HCT116 (cell line): ENCODE results near the gene STK25. TPM values are rescaled to one million over a fixed set of nuclear protein-coding genes. Genes with fewer than 3 reads are reported as not detected.

Source experiments
- ATAC-seq: fragments of 200-7000 bp; cut with Tn5 transposase; 2 replicates; pipeline ENCODE4 v1.9.1; 2020; ENCODE audit warnings: mild to moderate bottlenecking, moderate library complexity
- BruUV-seq: library from RNA; stranded (reverse); fragments of 400-500 nt; replicated peaks from 2 replicates; lab custom pipeline; 2021; lab: Mats Ljungman, UMichigan
- CTCF ChIA-PET: fragments of 300-600 bp; sonication (Branson Sonifier 250); formaldehyde crosslinking; loops from one replicate; lab custom pipeline; 2021; ENCODE audit warnings: antibody characterized with exemption; lab: Charles Lee
- POLR2A ChIA-PET: fragments of 300-600, 350-600 bp; sonication (Branson Sonifier 250); formaldehyde crosslinking; loops from one replicate; lab custom pipeline; 2021; ENCODE audit warnings: antibody characterized with exemption; lab: Charles Lee
- RAD21 ChIA-PET, 2 experiments: fragments of 300-600 bp; sonication (Branson Sonifier 250); formaldehyde crosslinking; loops; one replicate each; lab custom pipeline; 2023; ENCODE audit warnings: low total read pairs in 2 of 2; ENCODE audit not compliant: uncharacterized antibody in 2 of 2, unreplicated experiment in 2 of 2, low non-redundant PET in 1 of 2; lab: Charles Lee
- DNase-seq: peaks from one replicate; pipeline ENCODE4 v3.0.0-alpha.2; 2010; ENCODE audit warnings: low read depth, low spot score
- H2AFZ ChIP-seq: fragments of 200-600 bp; shearing (Covaris generic), sonication (generic); 2 replicates; pipeline ENCODE4 v1.6.1; 2017; ENCODE audit warnings: low read depth, mixed run types, mixed read lengths, antibody characterized with exemption, low read length; ENCODE audit not compliant: poor library complexity, severe bottlenecking
- H3K27ac ChIP-seq: 2 replicates; pipeline ENCODE4 v1.5.1; 2012; ENCODE audit warnings: low read depth, low read length
- H3K27me3 ChIP-seq: fragments of 200-600 bp; sonication (generic); 2 replicates; pipeline ENCODE4 v1.6.1; 2016; ENCODE audit warnings: mixed run types, low read length, mixed read lengths; ENCODE audit not compliant: insufficient read depth
- H3K36me3 ChIP-seq, 2 experiments: fragments of 200-500 bp in 1 of 2; fragments of 200-600 bp in 1 of 2; sonication (Bioruptor generic) in 1 of 2; sonication (generic) in 1 of 2; 2 replicates each; pipeline versions ENCODE4 v1.5.1 to v1.6.1; 2014 to 2016; ENCODE audit warnings: low read length in 2 of 2, inconsistent platforms in 1 of 2, mixed read lengths in 1 of 2, mixed run types in 1 of 2; ENCODE audit not compliant: insufficient read depth in 2 of 2, control insufficient read depth in 1 of 2
- H3K4me1 ChIP-seq, 2 experiments: fragments of 200-600 bp in 1 of 2; sonication (generic) in 1 of 2; 2 replicates each; pipeline versions ENCODE4 v1.5.1 to v1.6.1; 2012 to 2017; ENCODE audit warnings: low read length in 2 of 2, inconsistent platforms in 1 of 2, mild to moderate bottlenecking in 1 of 2, mixed read lengths in 1 of 2, mixed run types in 1 of 2, moderate library complexity in 1 of 2; ENCODE audit not compliant: insufficient read depth in 2 of 2, control insufficient read depth in 1 of 2
- H3K4me2 ChIP-seq: fragments of 200-600 bp; sonication (generic); 2 replicates; pipeline ENCODE4 v1.6.1; 2017; ENCODE audit warnings: mixed run types, low read length, mixed read lengths
- H3K4me3 ChIP-seq, 2 experiments: fragments of 200-600 bp in 1 of 2; sonication (generic) in 1 of 2; replicated peaks in 1 of 2; 2 replicates each; pipeline ENCODE4 v1.5.1; 2011 to 2016; ENCODE audit warnings: low read length in 2 of 2, control low read depth in 1 of 2, low read depth in 1 of 2, mild to moderate bottlenecking in 1 of 2, mixed read lengths in 1 of 2, mixed run types in 1 of 2
- H3K79me2 ChIP-seq: fragments of 200-600 bp; sonication (generic); 2 replicates; pipeline ENCODE4 v1.6.1; 2017; ENCODE audit warnings: mild to moderate bottlenecking, mixed run types, low read length, moderate library complexity, mixed read lengths; ENCODE audit not compliant: insufficient read depth
- H3K9ac ChIP-seq: fragments of 200-600 bp; sonication (generic); 2 replicates; pipeline ENCODE4 v1.6.1; 2016; ENCODE audit warnings: low read length, mixed read lengths
- H3K9me2 ChIP-seq: fragments of 200-600 bp; sonication (generic), shearing (Covaris generic); 2 replicates; pipeline ENCODE4 v1.6.1; 2017; ENCODE audit warnings: mixed run types, mild to moderate bottlenecking, moderate library complexity; ENCODE audit not compliant: insufficient read depth
- H3K9me3 ChIP-seq, 2 experiments: fragments of 200-500 bp in 1 of 2; fragments of 200-600 bp in 1 of 2; sonication (Bioruptor generic) in 1 of 2; sonication (generic) in 1 of 2; 2 replicates each; pipeline ENCODE4 v1.6.1; 2014 to 2017; ENCODE audit warnings: low read length in 2 of 2, mixed read lengths in 2 of 2, inconsistent platforms in 1 of 2, low read depth in 1 of 2, mild to moderate bottlenecking in 1 of 2, mixed run types in 1 of 2, moderate library complexity in 1 of 2; ENCODE audit not compliant: control insufficient read depth in 1 of 2, insufficient read depth in 1 of 2
- H4K20me1 ChIP-seq: fragments of 200-600 bp; sonication (generic), shearing (Covaris generic); 2 replicates; pipeline ENCODE4 v1.6.1; 2017; ENCODE audit warnings: mixed run types, mild to moderate bottlenecking, moderate library complexity; ENCODE audit not compliant: insufficient read depth
- ATF3 ChIP-seq: IDR thresholded peaks from 2 replicates; pipeline ENCODE4 v1.6.1; 2012
- CBX3 ChIP-seq: IDR thresholded peaks from 2 replicates; pipeline ENCODE4 v1.6.1; 2012; ENCODE audit warnings: low read depth
- CEBPB ChIP-seq: IDR thresholded peaks from 2 replicates; pipeline ENCODE4 v1.6.1; 2012; ENCODE audit warnings: low read depth
- EGR1 ChIP-seq: IDR thresholded peaks from 2 replicates; pipeline ENCODE4 v1.6.1; 2012; ENCODE audit warnings: low read depth
- ELF1 ChIP-seq: IDR thresholded peaks from 2 replicates; pipeline ENCODE4 v1.6.1; 2012; ENCODE audit warnings: low read depth, borderline replicate concordance
- EZH2 ChIP-seq: fragments of 200-600 bp; sonication (generic); IDR thresholded peaks from 2 replicates; pipeline ENCODE4 v1.6.1; 2017; ENCODE audit warnings: antibody characterized with exemption, mixed run types
- EZH2phosphoT487 ChIP-seq: fragments of 200-600 bp; IDR thresholded peaks from 2 replicates; pipeline ENCODE4 v1.6.1; 2018; ENCODE audit warnings: antibody characterized with exemption, borderline replicate concordance
- POLR2A ChIP-seq: IDR thresholded peaks from 2 replicates; pipeline ENCODE4 v1.7.0; 2011; ENCODE audit warnings: borderline replicate concordance; ENCODE audit not compliant: insufficient read depth, insufficient read length; ENCODE audit errors: extremely low read depth
- RAD21 ChIP-seq: IDR thresholded peaks from 2 replicates; pipeline ENCODE4 v1.6.1; 2012; ENCODE audit warnings: low read depth, mild to moderate bottlenecking
- REST ChIP-seq: IDR thresholded peaks from 2 replicates; pipeline ENCODE4 v1.6.1; 2012; ENCODE audit warnings: low read depth
- SIN3A ChIP-seq: IDR thresholded peaks from 2 replicates; pipeline ENCODE4 v1.6.1; 2012; ENCODE audit warnings: low read depth
- SP1 ChIP-seq: IDR thresholded peaks from 2 replicates; pipeline ENCODE4 v1.6.1; 2012; ENCODE audit warnings: low read depth
- TCF7L2 ChIP-seq: IDR thresholded peaks from 2 replicates; pipeline ENCODE4 v1.7.0; 2011; ENCODE audit warnings: borderline replicate concordance, inconsistent platforms; ENCODE audit not compliant: insufficient read depth, insufficient read length; ENCODE audit errors: extremely low read depth
- YY1 ChIP-seq: IDR thresholded peaks from 2 replicates; pipeline ENCODE4 v1.6.1; 2011; ENCODE audit warnings: low read length, low read depth, moderate library complexity, mild to moderate bottlenecking; ENCODE audit not compliant: insufficient replicate concordance; ENCODE audit errors: extremely low read depth
- ZFX ChIP-seq: fragments of 450-650 bp; IDR thresholded peaks from 2 replicates; pipeline ENCODE4 v1.6.1; 2017
- ZNF274 ChIP-seq: fragments of 200-500 bp; sonication (Bioruptor generic); IDR thresholded peaks from 2 replicates; pipeline ENCODE4 v1.6.1; 2014; ENCODE audit warnings: mild to moderate bottlenecking, low read depth, low read length, inconsistent platforms
- intact Hi-C: fragments of 100-400 bp; cut with micrococcal nuclease; formaldehyde crosslinking; loops from 2 replicates; pipeline ENCODE4 v1.10.0; 2022
- total RNA-seq: library from RNA; stranded (reverse); gene quantifications from one replicate; pipeline ENCODE4 v1.2.1, GENCODE V29; 2021; ENCODE audit not compliant: unreplicated experiment

The STK25 gene
- total RNA-seq, 1 experiment from 2014 or later: 160 TPM

- no peaks in the 10 kb centered on the region for H4K20me1 ChIP-seq
- H3K4me1 ChIP-seq: peaks cover 0 to 7% of the 10 kb centered on the region in 2 experiments; a peak in 2 of 4 replicates
- no TSS peak for BruUV-seq
- H3K4me2 ChIP-seq: no peak overlapping the region
- ATAC-seq (no peak), DNase-seq (no peak)
- ChIA-PET RAD21 (no interaction called here), CTCF (no interaction called here), POLR2A (no interaction called here)
- H3K9ac ChIP-seq: no peak overlapping the region
- no peak overlapping the region for H3K4me3 ChIP-seq
- no peaks in the 10 kb centered on the region for H3K9me2 ChIP-seq
- no peak overlapping the region for H3K27ac ChIP-seq
- no peak for TF ChIP-seq ZNF274
- no peak for TF ChIP-seq CEBPB
- no peak for TF ChIP-seq YY1
- no peak for TF ChIP-seq CBX3
- TF ChIP-seq EZH2: no peak
- TF ChIP-seq ELF1: no peak
- no peak for TF ChIP-seq SIN3A
- no peak for TF ChIP-seq EGR1
- TF ChIP-seq RAD21: no peak
- TF ChIP-seq SP1: no peak
- TF ChIP-seq ATF3: no peak
- TF ChIP-seq TCF7L2: no peak
- no peak for TF ChIP-seq EZH2phosphoT487
- no peak for TF ChIP-seq REST
- TF ChIP-seq POLR2A: no peak
- TF ChIP-seq ZFX: no peak
- no peaks in the 10 kb centered on the region for H3K36me3 ChIP-seq
- no peaks in the 10 kb centered on the region for H3K79me2 ChIP-seq
- intact Hi-C loops: no loop called here
- H3K9me3 ChIP-seq: no peaks in the 10 kb centered on the region
- H2AFZ ChIP-seq: no peak overlapping the region
- no peaks in the 10 kb centered on the region for H3K27me3 ChIP-seq
These were observed 49.7 kb downstream of the STK25 start for GRCh38 chr2:241458687-241459086.
